ENCODE data around the gene ACTG2.
"Not testable (repeated sequence)": the region's sequence is repeated elsewhere in the genome, so short reads cannot be mapped to it uniquely, and the experiment has no call there.

The ACTG2 gene

DNA sequence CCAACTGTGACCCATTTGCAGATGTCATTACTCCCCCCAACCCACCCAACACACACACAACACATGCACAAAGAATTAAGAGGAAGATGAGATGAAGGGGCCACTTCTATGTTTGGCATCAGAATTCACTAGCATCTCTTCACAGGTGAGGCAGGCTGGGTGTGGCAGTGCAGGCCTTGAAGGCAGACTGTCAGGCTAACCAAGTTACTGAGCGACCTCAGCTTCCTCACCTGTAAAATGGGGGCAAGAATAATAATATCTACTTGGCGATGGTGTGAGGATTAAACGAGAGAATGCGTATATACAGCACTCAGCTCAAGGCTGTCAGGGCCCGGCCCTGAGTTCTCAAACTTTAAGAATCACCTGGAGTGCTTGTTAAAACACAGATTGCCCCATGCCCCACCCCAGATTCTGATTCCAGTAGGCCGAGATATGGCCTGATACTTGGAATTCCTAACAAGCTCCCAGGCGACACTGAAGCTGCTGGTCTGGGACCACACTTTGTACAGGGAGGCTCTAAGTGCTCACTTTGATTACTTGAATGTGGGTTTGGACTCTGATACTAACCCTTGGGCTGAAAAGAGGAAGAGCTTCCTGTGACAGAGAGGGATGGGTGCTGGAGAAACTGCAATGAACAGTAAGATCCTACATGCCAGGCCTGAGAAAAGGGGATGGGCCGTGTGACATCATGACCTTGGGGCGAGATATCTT lies 1.1 kb downstream of the ACTG2 start:
- no peak for DNase-seq (ENCODE audit: low read depth in 2 of 2)

DNA sequence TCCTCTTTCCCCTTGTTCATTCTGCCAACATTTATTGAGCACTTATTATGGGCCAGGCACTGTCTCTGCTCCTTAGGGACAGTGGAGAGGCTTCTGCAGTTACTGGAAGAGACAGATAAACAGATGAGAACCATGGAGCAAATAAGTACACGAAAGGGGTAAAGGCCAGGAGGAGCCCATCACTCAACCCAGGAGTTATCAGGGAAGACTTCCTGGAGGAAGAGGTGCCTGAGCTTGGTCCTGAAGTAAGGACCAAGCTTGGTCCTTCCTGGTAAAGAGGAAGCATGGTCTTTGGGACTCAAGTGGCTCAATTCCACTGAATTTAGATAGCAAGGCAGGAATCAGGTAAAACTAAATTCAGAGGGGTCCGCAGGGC lies 1.7 kb downstream of the ACTG2 start:
- no peak for DNase-seq (ENCODE audit: low read depth in 2 of 2)

DNA sequence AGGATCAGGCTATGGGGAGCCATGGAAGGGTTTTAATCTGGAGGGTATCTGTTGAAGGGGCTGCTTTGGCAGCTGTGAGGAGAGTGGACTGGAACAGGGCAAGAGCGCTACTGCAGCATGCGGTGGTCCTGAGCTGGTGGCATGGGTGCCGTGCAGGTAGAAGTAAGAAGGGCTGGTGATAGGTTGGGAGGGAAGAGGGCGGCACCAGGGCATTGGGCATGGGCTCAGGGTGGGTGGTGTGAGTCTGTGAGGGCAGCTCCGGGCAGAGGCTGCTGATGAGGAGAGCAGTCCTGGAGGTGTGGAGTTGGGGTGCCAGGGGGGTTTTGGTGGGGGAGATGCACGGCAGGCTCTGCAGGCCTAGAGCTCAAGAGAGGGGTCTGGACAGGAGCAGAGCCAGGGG lies 2.1 kb downstream of the ACTG2 start:
- DNase-seq (ENCODE audit: low read depth in 2 of 2) = no peak

DNA sequence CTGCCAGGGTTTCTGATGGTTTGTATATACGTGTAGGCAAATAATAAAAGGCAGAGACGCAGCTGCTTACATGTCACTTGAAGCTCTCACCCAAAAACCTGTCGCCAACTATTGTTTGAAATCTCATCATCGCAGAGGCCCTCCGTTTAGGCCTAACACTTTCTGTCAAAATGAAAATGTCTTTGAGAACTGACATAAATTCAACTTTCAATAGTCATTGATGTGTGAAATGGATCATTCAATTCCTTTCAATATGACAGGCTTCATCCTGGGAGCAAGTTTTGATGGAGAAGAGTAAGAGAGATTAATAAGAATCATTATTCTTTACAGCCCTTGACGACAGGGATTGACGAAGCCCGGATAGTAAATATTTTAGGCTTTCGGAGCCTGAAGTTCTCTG lies 2.7 kb downstream of the ACTG2 start:
- DNase-seq (ENCODE audit: low read depth in 2 of 2) = no peak

DNA sequence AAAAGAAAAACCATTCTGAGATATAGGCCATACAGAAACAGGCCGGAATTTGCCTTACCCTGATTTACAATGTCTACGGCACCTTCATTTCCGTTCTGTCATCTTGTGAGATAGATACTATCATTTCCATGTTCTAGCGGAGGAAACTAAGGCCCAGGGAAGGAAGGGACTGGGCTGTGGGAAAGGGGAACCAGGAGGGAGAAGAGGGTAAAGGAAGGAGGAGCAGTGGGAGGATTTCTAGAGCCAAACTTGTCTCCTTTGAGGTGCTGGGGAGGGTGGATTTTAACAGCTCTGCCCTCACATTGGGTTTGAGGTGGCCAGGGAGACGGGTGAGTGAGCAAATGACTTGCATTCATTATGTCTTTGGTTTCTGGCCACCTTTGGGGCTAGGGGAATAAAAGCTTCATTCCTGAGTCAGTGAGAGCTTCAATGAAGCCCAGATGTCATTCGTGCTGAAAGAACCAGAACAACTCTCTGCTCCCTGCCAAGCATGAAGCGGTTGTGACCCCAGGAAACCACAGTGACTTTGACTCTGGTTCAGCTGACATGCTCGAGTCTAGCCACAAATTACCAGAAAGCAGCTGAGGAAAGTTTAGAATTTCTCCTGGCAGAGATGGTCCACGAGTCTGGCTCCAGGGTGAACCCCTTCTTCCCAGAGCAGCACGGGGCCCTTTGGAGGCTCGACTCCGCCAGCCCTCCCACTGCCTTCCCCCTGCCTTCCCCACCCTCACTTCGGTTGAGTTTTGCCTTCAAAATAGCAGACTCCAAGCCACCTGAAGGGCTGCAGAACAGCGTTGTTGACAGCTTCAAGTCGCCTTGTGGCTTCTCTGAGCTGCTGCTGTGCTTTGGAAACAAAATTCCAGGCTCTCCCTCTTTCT lies 3.8 kb downstream of the ACTG2 start:
- DNase-seq (ENCODE audit: low read depth in 2 of 2) = no peak

DNA sequence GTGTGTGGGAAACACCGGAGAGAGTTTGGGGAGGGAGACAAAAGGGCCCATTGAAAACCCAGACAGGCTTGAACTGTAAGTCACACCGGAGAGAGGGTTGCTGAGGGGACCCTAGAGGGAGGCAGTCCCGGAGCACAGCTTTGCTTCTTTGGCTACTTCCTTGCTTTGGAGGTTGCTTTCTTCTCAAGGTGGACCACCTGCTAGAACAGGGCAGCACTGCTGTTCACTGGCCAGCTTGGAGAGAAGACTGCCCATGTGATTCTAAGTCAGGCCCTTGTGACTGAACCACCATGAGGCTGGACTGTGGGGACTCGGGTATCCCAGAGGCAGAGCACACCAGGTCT lies 4.4 kb downstream of the ACTG2 start:
- DNase-seq (ENCODE audit: low read depth in 2 of 2) = no peak

DNA sequence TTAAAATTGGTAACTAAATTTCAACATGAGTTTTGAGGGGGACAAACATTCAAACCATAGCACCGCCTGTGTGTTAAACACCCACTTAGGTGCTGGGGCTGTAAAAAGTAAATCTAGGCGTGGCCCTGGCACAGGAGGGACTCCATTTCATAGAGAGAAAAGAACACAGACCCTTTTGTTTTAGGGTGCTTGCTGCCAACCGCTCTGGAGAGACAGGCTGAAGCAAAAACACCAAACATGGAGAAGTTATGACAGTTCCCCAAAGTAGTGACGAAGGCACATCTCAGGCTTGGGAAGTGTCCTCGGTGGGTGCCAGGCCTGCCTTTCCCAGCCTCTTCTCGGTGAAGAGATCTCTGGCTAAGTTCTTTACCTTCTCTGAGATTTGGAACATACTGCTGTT lies 5.1 kb downstream of the ACTG2 start:
- DNase-seq (ENCODE audit: low read depth in 2 of 2) = no peak

DNA sequence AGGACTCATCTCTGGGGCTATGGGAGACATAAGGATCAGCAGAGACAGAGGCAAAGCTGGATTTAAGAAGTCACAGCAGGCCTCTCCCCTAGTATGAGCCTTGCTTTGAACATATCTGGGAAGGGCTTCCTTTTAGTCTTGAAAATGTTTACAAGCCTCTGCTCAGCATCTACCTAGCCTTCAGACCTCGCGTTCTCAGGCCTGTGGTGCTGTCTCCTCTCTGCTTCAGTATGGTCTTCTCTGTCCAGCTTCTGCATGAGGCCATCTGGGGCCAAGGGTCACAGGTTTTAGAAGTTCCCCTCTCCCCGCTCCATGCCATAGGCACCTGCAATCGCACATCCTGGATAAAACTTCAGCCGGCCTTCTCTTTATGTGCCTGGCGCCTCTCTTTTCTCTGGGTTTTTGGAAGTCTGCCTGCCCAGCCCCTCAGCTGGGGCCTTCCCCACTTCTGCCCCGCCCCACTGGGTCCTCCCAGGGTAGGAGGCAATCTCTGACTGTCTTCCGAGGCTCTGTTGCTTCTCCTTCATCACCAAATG lies 7.1 kb downstream of the ACTG2 start:
- no peak for DNase-seq (ENCODE audit: low read depth in 2 of 2)

DNA sequence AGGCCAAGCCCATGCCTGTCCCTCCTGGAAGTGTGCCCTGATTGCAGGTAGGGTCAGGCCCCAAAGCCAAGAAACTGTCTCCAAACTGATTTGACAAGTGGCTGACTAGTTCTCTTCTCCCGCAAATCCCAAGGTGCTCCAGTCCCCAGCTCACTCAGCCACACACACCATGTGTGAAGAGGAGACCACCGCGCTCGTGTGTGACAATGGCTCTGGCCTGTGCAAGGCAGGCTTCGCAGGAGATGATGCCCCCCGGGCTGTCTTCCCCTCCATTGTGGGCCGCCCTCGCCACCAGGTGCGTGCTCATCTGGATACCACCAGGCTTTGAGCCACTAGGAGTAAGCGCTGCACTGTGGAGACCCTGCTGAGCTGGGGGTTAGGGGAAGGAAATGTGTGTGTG lies 8.3 kb downstream of the ACTG2 start:
- DNase-seq (ENCODE audit: low read depth in 2 of 2) = no peak

DNA sequence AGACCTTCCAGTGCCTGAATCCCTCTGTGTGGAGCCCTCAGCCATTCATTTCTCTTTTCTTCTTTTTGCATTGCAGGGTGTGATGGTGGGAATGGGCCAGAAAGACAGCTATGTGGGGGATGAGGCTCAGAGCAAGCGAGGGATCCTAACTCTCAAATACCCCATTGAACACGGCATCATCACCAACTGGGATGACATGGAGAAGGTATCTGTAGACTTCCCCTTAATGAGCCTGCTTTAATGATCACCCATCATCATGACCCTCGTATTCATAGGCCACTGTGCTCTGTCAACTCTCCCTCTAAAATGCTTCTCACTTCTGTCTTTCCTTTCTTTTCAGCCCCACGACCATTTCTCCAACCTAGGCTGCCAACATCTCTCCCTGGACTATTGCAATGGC lies 9.5 kb downstream of the ACTG2 start:
- DNase-seq (ENCODE audit: low read depth in 2 of 2) = no peak

DNA sequence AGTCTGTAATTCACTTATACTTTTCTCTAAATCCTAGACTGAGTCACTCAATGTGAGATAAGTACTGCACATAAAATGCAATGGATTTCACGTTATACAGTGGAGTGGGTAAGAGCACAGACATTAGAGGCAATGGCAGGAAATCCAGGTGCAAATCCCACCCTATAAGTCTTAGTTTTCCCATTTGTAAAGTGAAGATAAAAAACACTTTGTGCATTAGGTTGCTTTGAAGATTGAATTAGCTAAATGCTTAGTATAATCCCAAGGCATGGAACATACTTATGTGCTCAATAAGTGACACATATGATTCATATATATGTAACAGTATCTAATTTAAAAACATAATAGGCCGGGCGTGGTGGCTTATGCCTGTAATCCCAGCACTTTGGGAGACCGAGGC lies 10.5 kb downstream of the ACTG2 start:
- no peak for DNase-seq (ENCODE audit: low read depth in 2 of 2)

DNA sequence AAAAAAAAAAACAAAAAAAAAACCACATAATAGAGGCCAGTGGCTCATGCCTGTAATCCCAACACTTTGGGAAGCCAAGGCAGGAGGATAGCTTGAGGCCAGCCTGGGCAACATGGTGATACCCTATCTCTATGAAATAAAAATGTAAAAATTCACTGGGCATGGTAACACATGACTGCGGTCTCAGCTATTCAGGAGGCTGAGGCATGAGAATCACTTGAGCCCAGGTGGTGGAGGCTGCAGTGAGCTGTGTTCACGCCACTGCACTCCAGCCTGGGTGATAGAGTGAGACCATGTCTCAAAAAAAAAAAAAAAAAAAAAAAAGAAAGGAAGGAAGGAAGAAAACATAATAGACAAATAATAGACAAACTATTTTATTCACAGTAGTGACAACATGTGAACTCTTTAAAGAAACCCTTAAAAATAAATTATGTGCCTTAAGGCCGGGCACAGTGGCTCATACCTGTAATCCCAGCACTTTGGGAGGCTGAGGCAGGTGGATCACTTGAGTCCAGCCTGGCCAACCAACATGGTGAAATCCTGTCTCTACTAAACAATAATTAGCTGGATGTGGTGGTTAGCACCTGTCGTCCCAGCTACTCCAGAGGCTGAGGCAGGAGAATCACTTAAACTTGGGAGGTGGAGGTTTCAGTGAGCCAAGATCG lies 11.3 kb downstream of the ACTG2 start:
- DNase-seq (ENCODE audit: low read depth in 2 of 2) = not testable (repeated sequence)

DNA sequence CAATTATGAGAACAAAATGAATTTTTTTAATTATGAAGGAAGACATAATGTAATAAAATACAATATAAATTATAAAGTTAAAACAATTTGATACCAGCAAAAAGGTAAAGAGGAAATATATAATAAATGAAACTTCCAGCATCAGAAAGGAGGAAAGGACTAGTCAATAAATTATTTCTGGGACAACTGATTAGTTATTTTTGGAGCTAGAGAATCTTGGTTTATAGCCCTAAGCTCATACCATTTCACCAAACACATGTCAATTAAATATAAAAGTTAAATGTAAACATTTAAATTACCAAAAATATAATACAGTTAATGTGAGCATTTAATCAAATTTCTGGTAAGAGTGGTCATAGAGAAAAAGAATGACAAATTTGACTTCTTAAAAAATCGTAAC lies 12.1 kb downstream of the ACTG2 start:
- no peak for DNase-seq (ENCODE audit: low read depth in 2 of 2)

DNA sequence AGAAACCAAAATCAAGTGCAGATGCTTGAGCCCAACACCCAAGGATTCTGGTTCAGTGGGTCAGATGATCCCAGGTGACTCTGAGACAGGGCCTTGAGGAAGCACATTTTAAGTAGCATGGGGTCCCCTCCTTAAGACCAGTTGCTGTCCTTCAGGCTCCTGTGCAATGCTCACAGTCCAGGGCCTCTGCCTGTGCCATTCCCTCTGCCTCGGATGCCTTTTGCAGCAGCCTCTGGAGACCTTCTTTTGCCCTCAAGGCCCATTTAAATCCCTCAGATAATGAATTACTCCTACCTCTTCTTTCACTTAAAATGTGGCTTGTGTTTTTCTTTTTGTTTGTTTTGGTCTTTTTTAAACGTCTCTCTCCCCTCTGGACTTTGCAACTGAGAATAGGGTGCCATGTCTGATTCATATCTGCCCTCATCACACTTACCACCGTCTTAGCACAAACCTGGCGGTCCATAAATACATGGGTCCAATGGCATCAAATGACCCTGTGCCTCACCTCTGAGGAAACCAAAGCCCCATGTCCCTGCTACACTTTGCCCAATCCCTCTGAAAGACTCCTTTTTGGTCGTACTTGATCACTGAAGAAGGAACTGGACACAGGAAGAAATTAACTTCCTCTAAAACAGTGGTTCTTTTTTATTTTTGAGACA lies 14.2 kb downstream of the ACTG2 start:
- no peak for DNase-seq (ENCODE audit: low read depth in 2 of 2)

DNA sequence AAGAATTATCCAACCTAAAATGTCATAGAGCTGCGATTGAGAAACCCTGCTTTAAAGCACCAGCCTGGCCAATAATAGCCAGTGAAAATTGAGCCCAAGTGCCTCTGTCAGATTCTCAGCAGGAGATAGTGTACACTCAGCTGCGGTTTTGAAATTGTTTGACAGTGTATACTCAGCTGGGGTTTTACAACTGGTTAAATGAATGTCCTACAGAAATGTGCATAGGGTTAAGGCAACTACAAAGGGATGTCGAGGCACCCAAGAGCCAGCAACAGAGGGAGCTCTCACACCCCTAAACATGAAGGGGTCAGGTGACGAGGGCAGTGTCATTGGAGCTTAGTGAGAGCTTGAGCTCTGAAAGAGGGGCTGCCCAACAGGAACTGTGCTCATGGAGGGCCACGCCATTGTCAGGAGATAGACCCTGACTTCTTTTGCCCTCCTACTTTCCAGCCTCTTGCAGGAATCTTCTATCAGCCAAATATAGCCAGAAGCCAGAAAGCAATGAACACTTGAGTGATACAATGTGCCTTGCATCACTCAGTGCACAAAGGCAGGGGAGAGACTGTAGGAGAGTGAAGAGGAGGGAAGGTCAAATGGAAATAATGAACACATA lies 15.1 kb downstream of the ACTG2 start:
- DNase-seq (ENCODE audit: low read depth in 2 of 2) = peak in 1 of 2 donors; percentile 36

DNA sequence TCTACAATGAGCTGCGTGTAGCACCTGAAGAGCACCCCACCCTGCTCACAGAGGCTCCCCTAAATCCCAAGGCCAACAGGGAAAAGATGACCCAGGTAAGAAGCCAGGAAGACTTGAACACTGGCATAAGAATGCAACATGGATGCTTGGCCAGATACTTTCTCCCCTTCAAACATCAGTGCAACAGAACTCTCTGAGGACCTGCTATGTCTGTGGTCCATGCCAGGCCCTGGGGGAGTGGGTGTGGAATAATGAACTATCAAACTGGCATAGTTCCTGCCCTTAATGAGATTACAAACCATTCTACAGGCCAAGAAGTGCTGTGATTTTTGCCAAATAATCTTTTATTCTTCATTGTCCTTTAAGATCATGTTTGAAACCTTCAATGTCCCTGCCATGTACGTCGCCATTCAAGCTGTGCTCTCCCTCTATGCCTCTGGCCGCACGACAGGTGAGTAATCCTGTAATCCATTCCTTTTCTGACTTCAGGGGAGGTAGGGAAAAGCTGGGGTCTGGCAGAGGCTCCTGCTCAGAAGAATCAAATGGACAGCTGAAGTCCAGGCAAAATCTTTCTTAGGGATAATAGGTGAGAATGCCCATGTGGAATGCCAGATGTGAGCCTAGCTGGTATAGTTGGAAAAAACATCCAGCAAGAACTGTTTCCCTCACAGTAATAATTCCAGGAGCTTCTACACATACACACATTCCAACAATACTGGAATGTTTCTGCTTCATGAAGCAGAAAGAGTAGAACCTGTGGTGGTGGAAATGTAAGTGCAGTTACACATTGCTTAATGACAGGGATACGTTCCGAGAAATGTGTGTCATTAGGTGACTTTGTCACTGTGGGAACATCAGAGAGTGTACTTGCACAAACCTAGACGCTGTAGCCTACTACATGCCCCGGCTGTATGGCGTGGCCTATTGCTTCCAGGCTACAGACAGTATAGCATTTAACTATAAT lies 16.2 kb downstream of the ACTG2 start:
- DNase-seq (ENCODE audit: low read depth in 2 of 2) = no peak

DNA sequence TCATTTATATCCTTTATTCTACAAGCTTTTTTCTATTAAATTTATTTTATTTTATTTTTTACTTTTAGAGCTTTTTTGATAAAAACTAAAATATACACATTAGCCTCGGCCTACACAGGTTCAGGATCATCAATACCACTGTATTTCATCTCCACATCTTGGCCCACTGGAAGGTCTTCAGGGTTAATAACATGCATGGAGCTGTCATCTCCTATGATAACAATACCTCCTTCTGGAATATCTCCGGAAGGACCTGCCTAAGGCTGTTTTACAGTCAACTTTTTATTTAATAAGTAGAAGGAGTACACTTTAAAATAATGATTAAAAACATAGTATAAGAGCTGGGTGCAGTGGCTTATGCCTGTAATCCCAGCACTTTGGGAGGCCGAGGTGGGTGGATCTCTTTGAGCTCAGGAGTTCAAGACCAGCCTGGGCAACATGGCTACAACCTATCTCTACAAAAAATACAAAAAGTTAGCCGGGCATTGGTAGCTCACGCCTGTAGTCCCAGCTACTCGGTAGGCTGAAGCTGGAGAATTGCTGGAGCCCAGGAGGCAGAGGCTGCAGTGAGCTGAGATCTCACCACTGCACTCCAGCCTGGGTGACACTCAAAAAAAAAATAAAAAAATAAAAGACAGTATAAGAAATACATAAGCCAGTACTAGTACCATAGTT lies 18.2 kb downstream of the ACTG2 start:
- DNase-seq (ENCODE audit: low read depth in 2 of 2) = no peak

DNA sequence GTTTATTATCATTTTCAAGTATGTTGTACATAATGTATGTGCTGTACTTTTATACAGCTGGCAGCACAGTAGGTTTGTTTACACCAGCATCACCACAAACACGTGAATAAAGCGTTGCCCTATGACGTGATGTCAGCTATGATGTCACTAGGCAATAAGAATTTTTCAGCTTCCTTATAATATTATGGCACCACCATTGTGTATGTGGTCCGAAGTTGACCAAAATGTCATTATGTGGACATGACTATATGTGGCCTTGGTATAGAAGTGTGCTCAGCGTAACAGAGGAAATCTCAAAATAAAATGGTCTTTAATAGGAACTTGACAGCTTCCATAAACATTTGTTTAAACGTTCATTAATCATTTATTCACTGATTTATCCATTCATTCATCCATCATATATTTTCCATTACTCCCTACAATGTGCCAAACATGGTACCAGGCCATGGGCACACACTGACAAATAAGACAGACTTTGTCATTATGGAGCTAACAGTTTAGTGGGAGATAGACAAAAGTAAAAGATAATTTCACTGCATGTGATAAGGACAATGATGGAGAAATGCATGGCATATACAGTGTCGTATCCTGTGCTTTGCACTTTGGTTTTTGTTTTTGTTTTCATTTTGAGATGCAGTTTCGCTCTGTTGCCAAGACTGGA lies 18.9 kb downstream of the ACTG2 start:
- no peak for DNase-seq (ENCODE audit: low read depth in 2 of 2)

DNA sequence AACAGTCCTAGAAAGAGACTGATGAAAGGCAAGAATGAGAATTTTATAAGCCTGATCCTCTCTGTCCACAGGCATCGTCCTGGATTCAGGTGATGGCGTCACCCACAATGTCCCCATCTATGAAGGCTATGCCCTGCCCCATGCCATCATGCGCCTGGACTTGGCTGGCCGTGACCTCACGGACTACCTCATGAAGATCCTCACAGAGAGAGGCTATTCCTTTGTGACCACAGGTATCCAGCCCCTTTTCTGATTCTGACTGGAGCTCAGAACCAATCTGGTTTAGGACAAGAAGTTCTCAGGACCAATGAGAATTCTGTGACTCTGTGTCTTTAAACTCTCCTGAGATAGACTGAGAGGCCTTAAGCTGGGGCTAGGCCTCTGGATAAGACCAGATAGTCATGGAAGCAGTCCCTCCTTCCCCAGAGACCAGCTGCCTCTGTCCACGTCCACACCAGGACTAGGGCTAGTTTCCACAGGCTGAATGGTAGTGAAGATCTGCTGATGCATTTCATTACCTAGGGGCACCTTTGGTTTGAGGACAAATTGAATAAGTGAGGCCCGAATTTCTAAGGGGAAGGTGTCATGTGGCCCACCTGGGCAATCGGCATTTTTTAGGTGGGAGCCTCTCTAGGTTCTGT lies 20.7 kb downstream of the ACTG2 start:
- DNase-seq (ENCODE audit: low read depth in 2 of 2) = no peak
